Endothelial cell (in vitro differentiated cells): ENCODE measurements around the gene SYT12. TPM values are rescaled to one million over a fixed set of nuclear protein-coding genes. Genes with fewer than 3 reads are reported as not detected.

Experiments
- DNase-seq: peaks from one replicate; pipeline ENCODE4 v3.0.0; 2021; ENCODE audit warnings: low spot score
- H3K27ac Mint-ChIP-seq: one replicate; pipeline ENCODE4 v1.8.0; 2021; ENCODE audit warnings: mixed read lengths, inconsistent platforms; ENCODE audit not compliant: unreplicated experiment
- H3K27me3 Mint-ChIP-seq: one replicate; pipeline ENCODE4 v1.8.0; 2021; ENCODE audit warnings: mild to moderate bottlenecking, moderate library complexity, mixed read lengths, inconsistent platforms; ENCODE audit not compliant: unreplicated experiment
- H3K36me3 Mint-ChIP-seq: one replicate; pipeline ENCODE4 v1.8.0; 2021; ENCODE audit warnings: mild to moderate bottlenecking, low read depth, mixed read lengths, inconsistent platforms; ENCODE audit not compliant: unreplicated experiment
- H3K4me1 Mint-ChIP-seq: one replicate; pipeline ENCODE4 v1.8.0; 2021; ENCODE audit warnings: mild to moderate bottlenecking, mixed read lengths, inconsistent platforms; ENCODE audit not compliant: unreplicated experiment
- H3K4me3 Mint-ChIP-seq: one replicate; pipeline ENCODE4 v1.8.0; 2021; ENCODE audit warnings: mild to moderate bottlenecking, mixed read lengths, inconsistent platforms; ENCODE audit not compliant: unreplicated experiment
- H3K9me3 Mint-ChIP-seq: one replicate; pipeline ENCODE4 v1.8.0; 2021; ENCODE audit warnings: mixed read lengths, inconsistent platforms; ENCODE audit not compliant: unreplicated experiment
- CTCF ChIP-seq: fragments of 200-600 bp; sonication (generic); IDR thresholded peaks from one replicate; pipeline ENCODE4 v1.5.0; 2021; ENCODE audit warnings: antibody characterized with exemption; ENCODE audit not compliant: unreplicated experiment
- total RNA-seq: library from RNA; stranded (reverse); fragmentation: NEBNext Ultra II Directional; extraction: Animal tissue kit (Norgen Biotek cat#: 25700); gene quantifications from one replicate; pipeline ENCODE4 v1.2.1, GENCODE V29; 2021; ENCODE audit not compliant: unreplicated experiment

Gene SYT12
- total RNA-seq, 1 donor from 2014 or later, result 0.82 TPM

- peaks cover 6% of the 10 kb centered on the region for H3K36me3 Mint-ChIP-seq
- H3K4me3 Mint-ChIP-seq, result no peak overlapping the region
- peaks cover under 1% of the 10 kb centered on the region for H3K27me3 Mint-ChIP-seq
- peaks cover 6% of the 10 kb centered on the region for H3K4me1 Mint-ChIP-seq
- no peak overlapping the region for H3K27ac Mint-ChIP-seq
- TF ChIP-seq CTCF, result no peak
- no peaks in the 10 kb centered on the region for H3K9me3 Mint-ChIP-seq
- no peak for DNase-seq
These were observed 21.6 kb downstream of the SYT12 start for GRCh38 chr11:67044496-67044895.

GRCh38 chr11:67045314-67045713 lies 22.4 kb downstream of the SYT12 start:
- Mint-ChIP-seq H3K27ac (no peak overlapping the region), H3K36me3 (peaks cover 6% of the 10 kb centered on the region), H3K4me3 (no peak overlapping the region), H3K4me1 (peaks cover 6% of the 10 kb centered on the region), H3K9me3 (no peaks in the 10 kb centered on the region), H3K27me3 (peaks cover 5% of the 10 kb centered on the region)
- DNase-seq, result no peak
- no peak for TF ChIP-seq CTCF

GRCh38 chr11:67048515-67049130 lies 25.7 kb downstream of the SYT12 start:
- Mint-ChIP-seq H3K4me3 (no peak overlapping the region), H3K9me3 (no peaks in the 10 kb centered on the region), H3K36me3 (no peaks in the 10 kb centered on the region), H3K27me3 (peaks cover 6% of the 10 kb centered on the region), H3K4me1 (peaks cover 6% of the 10 kb centered on the region), H3K27ac (peak overlapping the region; percentile 57)
- DNase-seq, result no peak
- no peak for TF ChIP-seq CTCF

- H3K27me3 Mint-ChIP-seq, result peaks cover 6% of the 10 kb centered on the region
- H3K4me1 Mint-ChIP-seq, result peaks cover 6% of the 10 kb centered on the region
- TF ChIP-seq CTCF, result no peak
- H3K27ac Mint-ChIP-seq, result no peak overlapping the region
- DNase-seq, result no peak
- no peaks in the 10 kb centered on the region for H3K36me3 Mint-ChIP-seq
- no peak overlapping the region for H3K4me3 Mint-ChIP-seq
- H3K9me3 Mint-ChIP-seq, result no peaks in the 10 kb centered on the region
These were observed 27.2 kb downstream of the SYT12 start for GRCh38 chr11:67050139-67050538.

GRCh38 chr11:67051180-67051893 lies 28.4 kb downstream of the SYT12 start:
- no peaks in the 10 kb centered on the region for H3K9me3 Mint-ChIP-seq
- no peaks in the 10 kb centered on the region for H3K36me3 Mint-ChIP-seq
- no peak for TF ChIP-seq CTCF
- H3K27me3 Mint-ChIP-seq, result peaks cover 6% of the 10 kb centered on the region
- H3K4me1 Mint-ChIP-seq, result peaks cover 9% of the 10 kb centered on the region
- H3K4me3 Mint-ChIP-seq, result no peak overlapping the region
- DNase-seq, result no peak
- peak overlapping the region; percentile 18 for H3K27ac Mint-ChIP-seq
